ENCODE measurements around the gene COTL1.
"Not testable (repeated sequence)": the region's sequence is repeated elsewhere in the genome, so short reads cannot be mapped to it uniquely, and the experiment has no call there.

COTL1 gene

DNA sequence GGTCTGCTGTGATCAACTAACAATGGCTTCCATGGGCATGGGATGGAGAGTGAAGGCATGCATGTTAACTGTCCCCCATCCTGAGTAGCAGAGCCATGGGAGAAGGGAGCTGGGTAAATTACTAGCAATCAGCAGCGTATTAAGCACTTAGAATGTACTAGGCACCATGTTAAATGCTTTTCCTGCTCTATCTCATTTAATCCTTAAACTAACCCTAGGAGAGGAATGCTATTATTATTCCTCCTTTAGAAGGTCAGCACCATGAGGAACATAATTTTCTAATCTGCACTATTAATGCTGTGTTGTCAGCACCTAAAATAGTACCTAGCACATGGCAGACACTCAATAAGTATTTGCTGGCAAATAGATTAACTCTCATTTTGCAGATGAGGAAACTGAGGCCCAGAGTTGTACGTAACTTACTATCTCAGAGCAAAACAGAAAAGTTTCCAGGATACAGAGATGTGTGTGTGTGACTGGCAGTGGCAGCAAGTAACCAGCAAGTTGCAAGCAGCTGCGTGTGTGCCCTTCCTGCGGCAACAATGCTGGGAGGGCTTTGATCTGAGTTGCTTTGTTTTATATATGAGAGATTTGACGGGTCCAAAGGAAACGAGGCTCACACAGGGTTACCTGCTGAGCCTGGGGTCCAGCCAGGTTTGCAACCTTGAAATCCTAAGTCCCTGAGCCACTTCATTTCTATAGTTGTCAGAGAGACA, 23.9 kb upstream of the COTL1 start:
- DNase-seq = no peak

DNA sequence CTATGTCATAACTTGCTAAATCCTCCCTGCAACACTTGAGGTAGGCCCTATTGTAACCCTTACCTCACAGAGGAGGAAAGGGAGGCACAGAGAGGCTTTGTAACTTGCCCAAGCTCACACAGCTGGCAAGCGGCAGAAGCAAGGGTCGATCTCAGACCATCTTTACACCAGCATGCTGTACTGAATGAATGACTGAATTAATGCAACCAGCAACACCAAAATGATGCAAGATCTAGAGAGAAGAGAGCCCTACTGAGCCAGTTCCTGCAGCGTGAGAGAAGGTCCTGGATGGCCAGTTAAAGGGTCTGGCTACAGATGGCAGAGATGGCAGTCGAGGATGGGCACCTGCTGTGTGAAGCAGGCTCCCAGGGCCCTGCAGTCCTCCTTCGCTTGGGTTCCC, 22.3 kb upstream of the COTL1 start:
- DNase-seq = no peak

DNA sequence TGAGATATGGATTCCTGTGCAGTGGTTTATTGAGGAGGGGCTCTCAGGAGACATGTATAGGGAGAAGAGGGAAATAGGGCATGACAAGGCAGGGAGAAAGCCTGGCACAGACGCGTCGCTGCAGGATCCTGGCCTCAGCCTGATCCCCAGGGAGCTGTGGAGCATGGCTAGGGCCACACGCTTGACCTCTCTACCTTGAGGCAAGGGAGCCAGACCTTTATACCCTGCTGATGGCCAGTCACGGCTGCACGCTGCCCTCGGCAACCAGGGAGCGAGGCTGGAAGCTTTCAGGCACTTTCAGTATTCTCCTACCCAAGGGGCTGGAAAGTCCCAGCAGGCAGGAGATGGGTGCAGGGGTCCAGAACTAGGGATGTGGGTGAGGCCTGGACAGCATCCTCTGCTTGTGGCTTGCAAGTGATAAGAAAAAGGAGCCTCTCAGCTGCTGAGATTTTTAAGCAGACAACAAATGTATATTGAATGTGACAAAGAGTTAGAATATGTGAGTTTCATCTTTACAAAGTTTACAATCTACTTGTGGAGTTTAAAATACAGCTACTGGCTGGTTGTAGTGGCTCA, 20.4 kb upstream of the COTL1 start:
- DNase-seq = no peak

DNA sequence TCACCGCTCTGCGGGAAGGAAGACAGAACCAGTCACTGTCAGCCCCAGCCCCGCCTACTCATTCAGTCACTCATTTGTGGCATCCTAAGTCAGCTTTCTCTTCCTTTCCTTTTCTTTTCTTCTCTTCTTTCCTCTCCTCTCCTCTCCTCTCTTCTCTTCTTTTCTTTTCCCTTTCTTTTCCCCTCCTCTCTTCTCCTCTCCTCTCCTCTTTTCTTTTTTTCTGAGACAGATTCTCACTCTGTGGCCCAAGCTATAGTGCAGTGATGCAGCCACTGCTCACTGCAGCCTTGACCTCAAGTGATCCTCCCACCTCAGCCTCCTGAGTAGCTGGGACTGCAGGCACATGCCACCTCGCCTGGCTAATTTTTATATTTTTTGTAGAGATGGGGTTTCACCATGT, 19.8 kb upstream of the COTL1 start:
- DNase-seq = no peak

DNA sequence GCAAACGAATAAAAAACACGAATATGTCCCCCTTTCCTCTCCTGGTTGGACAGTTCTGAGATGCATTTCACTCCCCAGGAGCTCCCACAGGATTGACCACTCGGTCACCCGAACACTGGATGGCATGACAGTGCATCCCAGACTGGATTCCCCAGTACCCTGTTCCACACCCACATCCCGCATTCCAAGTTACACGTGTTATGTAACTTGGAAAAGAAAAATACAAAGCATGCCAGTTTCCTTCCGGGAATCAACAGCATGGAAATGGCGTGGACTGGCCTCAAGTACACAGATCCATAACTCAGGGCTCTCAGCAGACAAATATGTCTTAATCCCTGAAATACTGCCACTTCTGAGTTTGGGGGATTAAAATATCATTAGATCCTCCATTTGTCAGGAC, 17.8 kb upstream of the COTL1 start:
- DNase-seq = no peak

DNA sequence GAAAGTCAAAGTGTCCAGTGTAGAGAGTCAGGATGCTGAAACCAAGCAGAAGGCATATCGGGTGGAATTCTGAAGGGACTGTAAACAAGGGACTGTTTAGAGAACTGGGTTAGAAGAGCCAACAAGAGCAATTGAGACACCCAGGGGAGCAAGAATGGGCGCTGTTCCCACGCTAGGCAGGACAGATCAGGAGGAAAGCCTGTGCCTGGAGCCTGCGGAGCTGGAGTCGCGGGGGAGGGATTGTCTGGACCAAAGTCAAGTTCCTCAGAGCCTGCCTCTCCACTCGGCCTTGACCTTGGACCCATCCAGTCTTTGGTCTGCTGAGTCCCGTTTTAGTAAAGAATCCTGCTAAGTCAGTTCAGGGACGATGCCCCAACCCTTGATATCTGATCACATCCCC, 15.7 kb upstream of the COTL1 start:
- no peak for DNase-seq

DNA sequence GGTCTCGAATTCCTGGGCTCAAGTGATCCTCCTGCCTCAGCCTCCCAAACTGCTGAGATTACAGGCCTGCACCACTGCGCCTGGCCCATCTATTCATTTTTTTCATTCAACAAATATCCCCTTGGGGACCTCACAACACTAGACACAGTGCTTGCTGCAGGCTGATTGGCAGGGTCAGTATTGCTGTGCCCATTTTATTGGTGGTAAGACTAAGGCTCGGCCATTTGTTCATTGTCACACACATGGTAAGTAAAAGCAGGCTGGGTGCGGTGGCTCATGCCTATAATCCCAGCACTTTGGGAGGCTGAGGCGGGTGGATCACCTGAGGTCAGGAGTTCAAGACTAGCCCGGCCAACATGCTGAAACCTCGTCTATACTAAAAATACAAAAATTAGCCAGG, 15.0 kb upstream of the COTL1 start:
- DNase-seq = not testable (repeated sequence)

DNA sequence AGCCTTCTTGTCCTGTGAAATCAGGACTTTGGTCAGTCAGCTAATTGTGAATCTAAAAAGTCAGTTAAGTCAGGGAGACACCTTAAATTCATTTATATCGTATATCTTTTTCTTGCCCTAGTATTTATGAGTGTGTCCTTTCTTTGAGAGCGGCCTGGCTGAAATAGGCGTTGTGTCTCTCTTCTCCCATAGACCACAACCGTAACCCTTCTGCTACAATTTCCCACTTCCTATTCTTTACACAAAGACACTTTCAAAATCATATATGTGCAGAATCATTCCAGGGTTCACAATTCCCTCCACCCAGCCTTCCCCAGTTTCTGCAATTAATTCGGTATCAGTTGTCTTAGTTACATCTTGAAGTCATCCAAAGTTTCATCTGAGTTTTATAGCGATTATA, 14.0 kb upstream of the COTL1 start:
- no peak for DNase-seq

DNA sequence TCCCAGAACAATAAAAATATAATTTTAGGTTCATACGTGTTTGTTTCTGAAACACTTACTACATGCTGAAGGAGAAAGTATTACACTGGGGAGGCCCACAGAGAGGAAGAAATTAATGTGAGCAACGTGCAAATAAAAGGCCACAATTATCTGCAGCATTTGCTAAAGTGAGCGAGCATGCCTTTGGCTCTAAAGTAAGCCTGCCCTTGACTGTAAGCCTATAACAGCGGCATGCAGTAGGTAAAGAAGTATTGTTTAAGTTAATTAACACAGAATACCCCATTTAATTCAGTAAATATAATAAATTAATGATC, 13.2 kb upstream of the COTL1 start:
- DNase-seq = no peak

DNA sequence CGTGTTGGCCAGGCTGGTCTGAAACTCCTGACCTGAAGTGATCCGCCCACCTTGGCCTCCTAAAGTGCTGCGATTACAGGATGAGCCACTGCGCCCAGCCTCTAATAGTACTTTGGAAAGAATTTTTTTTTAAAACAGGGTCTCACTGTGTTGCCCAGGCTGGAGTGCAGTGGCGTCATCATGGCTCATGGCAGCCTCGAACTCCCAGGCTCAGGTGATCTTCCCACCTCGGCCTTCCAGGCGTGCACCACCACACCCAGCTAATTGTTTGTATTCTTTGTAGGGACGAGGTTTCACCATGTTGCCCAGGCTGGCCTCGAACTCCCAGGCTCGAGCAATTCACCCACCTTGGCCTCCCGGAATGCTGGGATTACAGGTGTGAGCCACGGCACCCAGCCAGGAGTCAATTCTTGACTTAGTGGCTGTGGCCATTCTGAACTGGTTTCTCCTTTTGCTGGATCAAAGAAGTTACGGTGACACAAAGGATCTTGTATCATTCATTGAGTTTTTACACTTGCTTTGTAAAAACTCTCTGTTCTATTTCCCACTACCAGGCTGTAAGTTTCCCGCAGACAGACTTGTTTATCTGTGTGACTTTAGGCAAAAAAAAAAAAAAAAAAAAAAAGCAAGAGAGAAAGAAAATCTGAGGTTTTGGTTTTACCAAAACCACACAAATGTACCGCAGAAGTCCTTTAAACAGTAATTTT, 12.7 kb upstream of the COTL1 start:
- DNase-seq = no peak

DNA sequence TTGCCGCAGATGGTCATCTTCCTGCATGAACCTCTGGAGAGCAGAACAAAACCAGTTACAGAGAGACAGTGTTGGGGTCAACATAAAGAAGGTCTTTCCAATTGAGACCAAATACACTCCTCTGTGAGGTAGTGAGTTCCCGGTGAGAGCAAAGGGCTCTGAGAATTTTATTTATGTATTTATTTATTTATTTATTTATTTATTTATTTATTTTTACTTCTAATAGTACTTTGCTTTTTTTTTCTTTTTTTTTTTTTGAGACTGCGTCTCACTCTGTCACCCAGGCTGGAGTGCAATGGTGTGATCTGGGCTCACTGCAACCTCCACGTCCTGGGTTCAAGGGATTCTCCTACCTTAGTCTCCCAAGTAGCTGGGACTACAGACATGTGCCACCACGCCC, 12.1 kb upstream of the COTL1 start:
- no peak for DNase-seq

DNA sequence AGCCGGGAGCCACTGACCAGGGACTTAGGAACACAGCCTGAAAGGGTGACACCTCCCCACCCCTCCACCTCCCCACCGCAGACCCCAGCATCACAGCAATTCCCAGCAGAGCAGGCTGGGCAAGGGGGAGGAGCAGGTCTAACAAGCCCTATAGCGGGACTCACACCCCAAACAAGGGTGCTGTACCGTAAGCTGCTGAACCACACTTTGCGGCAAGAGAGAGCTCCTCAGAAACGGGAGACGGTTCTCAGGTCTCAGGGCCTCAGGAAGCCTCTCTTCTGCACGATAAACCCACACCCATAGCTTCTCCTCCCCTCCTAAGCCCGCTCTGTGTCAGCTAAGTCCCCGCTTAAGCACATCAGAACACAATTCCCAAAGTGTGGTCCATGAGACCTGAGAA, 11.7 kb upstream of the COTL1 start:
- DNase-seq = no peak

DNA sequence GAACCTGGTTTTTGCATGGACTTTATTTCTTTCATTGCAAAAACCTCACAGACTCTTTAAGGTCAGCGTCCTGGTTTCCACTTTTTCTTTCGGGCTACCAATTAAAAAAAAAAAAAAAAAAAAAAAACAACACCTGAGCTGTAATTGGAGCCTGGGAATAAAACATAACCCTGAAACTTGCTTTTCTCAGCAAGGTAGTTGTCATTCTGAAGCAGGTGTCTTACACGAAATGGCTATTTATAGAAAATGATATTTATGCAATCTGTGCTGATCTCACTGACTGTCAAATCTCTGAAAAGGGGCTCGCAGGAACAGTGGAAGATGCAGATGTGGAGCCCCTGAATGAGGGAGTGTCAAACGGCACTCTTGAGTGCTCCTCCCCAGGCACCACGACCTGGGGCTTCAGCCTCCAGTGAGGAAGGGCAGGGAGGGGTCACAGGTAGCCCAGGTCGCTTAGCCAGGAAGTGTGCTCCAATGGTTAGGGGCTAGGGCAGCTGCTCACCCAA, 10.4 kb upstream of the COTL1 start:
- no peak for DNase-seq

DNA sequence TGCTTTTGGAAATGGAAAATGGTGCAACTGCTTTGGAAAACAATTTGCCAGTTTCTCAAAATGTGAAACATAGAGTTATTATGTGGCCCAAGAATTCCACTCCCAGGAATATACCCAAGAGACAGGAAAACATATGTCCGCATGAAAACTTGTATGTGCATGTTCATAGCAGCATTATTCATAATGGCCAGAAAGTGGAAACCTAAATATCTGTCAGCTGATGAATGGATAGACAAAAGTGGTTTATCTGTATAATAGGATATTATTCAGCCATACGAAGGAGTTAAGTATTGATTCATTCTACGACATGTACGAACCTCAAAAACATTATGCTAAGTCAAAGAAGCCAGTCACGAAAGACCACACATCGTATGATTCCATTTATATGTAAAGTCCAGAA, 7.7 kb upstream of the COTL1 start:
- DNase-seq = no peak

DNA sequence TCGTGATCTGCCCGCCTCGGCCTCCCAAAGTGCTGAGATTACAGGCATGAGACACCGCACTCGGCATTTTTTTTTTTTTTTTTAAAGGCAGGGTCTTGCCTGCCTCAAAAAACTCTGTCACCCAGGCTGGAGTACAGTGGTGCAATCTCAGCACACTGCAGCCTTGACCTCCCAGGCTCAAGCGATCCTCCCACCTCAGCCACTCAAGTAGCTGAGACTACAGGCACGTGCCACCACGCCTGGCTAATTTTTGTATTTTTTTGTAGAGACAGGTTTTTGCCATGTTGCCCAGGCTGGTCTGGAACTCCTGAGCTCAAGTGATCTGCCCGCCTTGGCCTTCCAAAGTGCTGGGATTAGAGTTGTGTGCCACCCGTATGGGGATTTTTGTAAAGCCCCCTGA, 3.0 kb upstream of the COTL1 start:
- not testable (repeated sequence) for DNase-seq

DNA sequence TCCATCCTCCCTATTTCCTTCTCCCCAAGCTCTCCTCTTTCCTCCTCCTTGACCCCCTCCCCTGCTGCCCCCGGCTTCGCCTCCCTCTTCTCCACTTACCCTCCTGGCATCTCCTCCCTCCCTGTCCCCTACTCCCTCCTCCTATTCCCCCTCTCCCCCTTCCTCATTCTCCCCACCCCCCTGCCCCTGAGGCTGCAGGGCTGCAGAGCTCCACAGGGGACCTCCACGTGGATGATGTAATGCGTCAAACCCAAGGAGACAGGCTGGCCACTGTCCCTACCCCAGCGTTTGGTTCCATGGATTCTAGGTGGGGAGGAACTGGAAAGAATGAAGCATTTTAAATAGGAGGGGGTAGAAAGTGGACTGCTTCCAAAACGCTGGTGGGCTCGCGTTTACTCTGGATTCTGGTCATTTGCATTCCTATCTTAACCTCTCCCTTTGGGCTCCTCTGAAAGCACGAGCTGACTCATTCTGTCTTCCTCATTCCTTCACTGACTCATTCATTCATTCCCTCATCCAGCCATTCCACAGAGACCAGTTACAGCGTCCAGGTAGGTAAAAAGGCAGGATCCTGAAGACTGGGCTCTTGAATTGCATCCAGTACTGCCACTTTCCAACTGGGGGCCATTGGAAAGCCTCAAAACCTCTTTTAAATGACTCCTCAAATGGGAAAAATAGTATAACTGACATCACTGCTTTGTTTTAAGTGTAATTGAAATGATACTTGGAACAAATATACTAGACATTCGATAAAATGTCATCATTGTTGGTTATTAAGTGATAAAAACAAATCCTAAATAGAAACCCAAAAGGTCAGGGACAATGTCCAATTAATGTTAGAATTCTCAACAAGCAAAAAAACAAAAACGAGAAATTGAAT, 943 bp upstream of the COTL1 start:
- DNase-seq = no peak

DNA sequence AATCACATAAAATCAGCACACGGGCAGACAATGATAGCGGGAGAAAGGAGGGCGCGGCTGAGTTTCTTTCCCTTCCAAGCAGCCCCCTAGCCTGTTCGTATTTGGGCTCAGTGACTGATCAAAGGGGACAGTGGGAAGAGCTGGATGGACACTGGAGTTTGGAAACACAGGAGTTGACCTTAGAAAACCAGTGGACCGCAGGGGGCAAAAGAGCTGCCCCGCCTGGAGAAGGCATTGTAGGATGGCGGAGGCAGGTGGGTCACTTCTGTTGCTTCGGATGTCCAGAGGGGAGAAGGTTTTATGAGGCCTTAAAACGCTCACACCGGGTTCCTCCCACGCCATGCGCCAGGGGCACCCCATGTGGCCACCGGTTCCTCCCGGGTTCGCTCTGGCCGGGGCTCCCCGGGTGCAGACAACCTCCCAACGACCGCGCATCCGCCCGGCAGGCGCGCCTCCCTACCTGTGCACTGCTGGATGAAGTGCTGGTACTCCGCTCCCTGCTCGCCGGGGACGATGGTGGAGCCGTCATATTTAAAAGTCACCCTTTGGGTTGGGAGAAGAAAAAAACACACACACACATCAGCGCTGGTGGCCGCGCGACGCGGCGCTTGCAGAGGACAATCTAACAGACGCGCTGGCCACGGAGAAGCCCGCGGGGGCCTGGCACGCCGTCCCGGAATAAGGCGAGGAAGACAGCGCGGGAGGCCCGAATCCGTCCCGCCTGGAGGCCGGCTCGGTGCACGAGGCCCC, 662 bp downstream of the COTL1 start:
- DNase-seq = no peak

DNA sequence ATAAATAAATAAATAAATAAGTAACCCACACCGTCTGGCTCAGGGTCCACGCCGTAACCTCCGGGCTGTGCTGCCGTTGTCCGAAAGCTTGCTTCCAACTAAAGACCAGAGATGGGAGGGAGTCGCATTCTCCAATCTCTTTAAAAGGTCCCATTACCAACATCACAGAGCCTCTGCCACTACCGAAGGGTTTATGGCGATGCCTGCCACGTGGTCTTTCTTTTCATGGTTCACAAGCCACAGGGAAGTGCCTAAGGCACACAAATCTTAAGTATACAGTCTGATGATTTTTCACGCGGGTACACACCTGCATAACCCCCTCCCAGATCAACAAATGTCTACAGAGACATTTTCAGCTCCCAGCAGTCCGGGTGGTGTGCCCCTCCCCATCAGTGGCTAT, 1.4 kb downstream of the COTL1 start:
- DNase-seq = no peak

DNA sequence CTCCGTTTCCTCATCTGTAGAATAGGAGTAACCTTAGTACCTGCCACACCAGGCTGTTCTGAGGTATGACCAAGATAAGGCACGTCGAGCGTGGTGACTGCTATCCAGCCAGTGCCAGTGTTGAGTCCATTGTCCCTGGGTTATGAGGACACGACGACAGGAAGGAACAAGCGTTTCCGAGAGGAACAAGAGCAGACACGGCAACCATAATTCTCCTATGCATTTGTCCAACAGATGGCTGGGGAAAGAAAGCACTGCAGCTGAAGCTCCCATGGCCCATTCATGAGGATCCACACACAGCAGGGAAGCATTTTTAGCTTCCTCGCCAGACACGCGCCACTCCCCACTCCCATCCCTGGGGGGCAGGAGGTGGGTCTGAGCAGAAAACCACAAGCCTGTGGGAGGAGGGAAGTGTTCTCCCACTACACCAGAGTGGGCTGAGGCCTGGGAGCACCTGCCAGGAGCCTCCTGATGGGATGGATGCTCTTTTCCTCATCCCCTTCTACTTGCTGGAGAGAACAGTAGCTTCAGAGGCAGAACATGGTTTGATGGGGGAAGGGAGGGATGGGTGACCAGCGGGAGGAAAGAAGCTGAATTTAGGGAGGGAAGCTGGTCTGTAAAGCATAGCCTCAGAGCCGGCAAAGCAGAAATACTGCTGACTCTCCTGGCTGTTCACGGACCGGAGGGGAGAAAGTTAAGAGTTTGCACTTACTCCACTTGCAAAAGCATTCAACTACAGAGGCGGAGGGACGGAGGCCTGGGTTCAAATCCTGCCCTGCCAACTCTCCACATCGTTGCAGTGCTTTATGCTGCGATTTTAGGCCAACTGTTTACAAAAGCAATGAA, 2.7 kb downstream of the COTL1 start:
- DNase-seq = no peak

DNA sequence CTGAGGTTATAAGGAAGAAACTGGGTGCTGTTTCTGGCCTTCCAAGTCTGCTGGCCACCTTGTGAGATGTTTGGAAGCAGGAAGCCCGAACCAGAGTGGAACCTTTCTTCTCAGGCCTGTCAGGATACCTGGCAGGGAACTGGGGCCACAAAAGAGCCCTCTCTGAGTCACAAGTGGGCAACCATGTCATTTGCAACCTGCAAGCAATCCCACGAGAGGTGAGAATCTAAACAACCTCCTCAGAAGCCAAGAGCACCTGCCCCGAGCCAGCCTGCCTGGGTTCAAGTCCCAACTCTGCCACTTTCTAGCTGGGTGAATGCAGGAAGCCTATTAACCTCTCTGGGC, 3.3 kb downstream of the COTL1 start:
- DNase-seq = no peak

DNA sequence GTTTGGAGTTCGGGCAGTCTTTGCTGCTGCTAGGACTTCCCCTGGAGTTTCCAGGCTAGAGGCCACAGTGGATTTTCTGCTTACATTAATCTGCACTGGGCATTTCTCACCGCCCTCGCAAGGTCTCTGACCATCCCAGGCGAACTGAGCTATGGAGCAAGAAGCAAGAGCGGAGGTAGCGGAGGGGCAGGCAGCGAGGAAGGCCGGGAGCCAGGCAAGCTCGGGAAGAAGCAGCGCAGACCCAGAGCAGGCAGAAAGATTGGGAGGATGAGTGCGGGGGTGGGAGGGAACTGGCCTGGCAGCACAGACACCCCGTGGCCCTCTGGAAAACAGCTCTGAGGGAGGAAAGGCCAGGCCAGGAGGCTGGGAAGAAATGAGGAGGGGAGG, 3.8 kb downstream of the COTL1 start:
- no peak for DNase-seq

Data from NCI-H1694 treated with DMSO at 0.1 percent for 48 hours (cell line).